HG03432 (cell line): ENCODE results near the gene RPL10L.

ENCODE experiments used
- ATAC-seq: cut with Tn5 transposase; IDR thresholded peaks from one replicate; pipeline ENCODE4 v1.9.1; 2021; ENCODE audit warnings: mild to moderate bottlenecking, moderate library complexity; ENCODE audit not compliant: unreplicated experiment

Gene RPL10L

GRCh38 chr14:46651526-46652144 lies at the start of gene RPL10L:
Gene RPL10L (minus strand): TSS chr14:46651781. CDS start chr14:46651736, 45 bp downstream.
- no peak for ATAC-seq

- ATAC-seq, result no peak
Observed at GRCh38 chr14:46691819-46692218, 40.2 kb upstream of the RPL10L start.

DNA sequence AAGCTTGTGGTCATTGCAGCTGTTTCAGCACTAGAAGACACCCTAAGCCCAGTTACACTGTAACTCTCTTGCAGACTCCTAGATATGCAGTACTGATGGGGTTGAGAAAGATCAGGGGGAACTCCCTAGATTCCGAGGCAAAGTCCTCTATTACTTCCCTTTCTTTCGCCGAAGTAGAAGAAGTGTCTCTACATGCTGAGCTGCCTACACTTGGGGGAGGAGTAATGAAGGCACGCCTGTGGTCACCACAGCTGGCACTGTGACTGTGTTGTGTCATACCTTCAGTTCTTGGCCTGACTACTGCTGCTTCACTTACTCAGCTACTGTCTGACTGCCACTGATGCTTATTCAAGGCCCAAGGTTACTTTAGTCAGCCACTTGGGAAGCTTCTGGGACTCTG lies 35.1 kb upstream of the RPL10L start:
- no peak for ATAC-seq

GRCh38 chr14:46672128-46672527 lies 20.5 kb upstream of the RPL10L start:
- no peak for ATAC-seq

DNA sequence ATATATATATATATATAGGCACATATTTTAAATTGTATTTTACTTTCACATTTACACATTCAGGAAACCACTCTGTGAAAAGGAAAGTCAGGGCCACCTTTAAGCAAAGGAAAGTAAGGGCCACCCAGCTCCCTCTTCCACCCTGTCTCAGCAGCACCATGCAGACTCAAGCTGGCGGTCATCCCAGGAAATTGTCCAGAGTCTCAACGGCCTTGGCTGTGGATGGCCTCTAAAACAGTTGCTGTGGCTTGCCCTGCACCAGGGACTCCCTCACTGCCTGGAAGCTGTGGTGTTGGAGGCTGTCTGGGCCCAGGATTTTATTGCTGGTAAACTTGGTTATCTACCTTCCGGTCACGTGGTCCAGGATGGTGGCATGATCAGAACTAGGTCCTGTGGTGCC lies 11.8 kb upstream of the RPL10L start:
- no peak for ATAC-seq

- no peak for ATAC-seq
Observed at GRCh38 chr14:46661728-46662127, 10.1 kb upstream of the RPL10L start.

GRCh38 chr14:46653031-46653755 lies 1.6 kb upstream of the RPL10L start:
- ATAC-seq, result no peak

DNA sequence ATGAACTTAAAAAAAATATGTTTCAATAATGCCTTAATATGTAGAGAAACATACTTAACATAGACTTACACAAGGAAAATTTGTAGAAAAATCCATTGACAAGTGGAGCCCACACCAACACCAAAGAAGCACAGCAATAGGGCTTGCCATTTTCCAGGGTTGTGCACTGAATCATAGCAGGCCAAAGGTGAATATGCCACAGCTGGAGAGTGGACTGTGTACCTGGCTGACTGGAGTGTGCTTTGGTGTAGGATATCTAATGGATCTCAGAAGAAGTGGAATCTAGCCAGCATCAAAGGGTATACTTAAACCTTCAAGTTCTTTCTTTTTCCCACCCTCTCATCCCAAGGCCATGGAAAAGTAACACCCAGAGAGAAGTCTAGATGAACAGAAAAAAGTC lies 4.8 kb downstream of the RPL10L start:
- no peak for ATAC-seq

DNA sequence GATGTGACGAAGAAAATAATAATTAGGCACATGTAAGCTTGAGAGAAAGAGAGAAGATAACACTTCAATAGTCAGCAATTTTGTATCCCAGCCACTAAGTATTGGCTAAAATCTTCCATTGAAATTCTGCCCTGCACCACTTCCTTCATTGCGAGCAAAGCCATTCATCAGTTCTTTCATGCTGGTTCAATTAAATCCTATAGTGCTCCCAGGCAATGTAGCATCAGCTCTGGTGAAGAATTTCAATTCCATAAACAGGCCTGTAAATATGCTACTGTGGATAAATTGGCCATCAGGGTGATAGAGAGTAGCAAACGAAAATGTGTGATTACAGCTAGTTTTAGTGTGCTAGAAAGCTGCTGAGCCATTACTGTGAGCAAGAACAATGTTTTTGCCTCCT lies 24.7 kb downstream of the RPL10L start:
- ATAC-seq, result no peak
